Globus pallidus (tissue), 1 donor: ENCODE data around the gene GPLD1.
"Not testable (repeated sequence)": the region's sequence is repeated elsewhere in the genome, so short reads cannot be mapped to it uniquely, and the experiment has no call there.

Source experiments
- DNase-seq: peaks from one replicate; pipeline ENCODE4 v3.0.0-alpha.2; 2015; ENCODE audit warnings: low spot score

The GPLD1 gene

GRCh38 chr6:24489470-24489869 lies at the start of gene GPLD1:
Gene GPLD1 (minus strand): TSS chr6:24489578. CDS start chr6:24489511, 67 bp downstream.
- DNase-seq = no peak

GRCh38 chr6:24537771-24538385 lies 48.5 kb upstream of the GPLD1 start:
- no peak for DNase-seq

- no peak for DNase-seq
These were observed 47.8 kb upstream of the GPLD1 start for GRCh38 chr6:24537082-24537699.

GRCh38 chr6:24536466-24536865 lies 47.1 kb upstream of the GPLD1 start:
- DNase-seq = no peak

- DNase-seq = no peak
These were observed 45.8 kb upstream of the GPLD1 start for GRCh38 chr6:24535210-24535609.

GRCh38 chr6:24534329-24534728 lies 45.0 kb upstream of the GPLD1 start:
- DNase-seq = no peak

GRCh38 chr6:24529985-24530384 lies 40.6 kb upstream of the GPLD1 start:
- no peak for DNase-seq

GRCh38 chr6:24524805-24525204 lies 35.4 kb upstream of the GPLD1 start:
- no peak for DNase-seq

- no peak for DNase-seq
These were observed 35.0 kb upstream of the GPLD1 start for GRCh38 chr6:24524329-24524728.

GRCh38 chr6:24522228-24523176 lies 33.1 kb upstream of the GPLD1 start:
- no peak for DNase-seq

- peak; percentile 10 for DNase-seq
These were observed 31.7 kb upstream of the GPLD1 start for GRCh38 chr6:24520929-24521546.

- DNase-seq = no peak
These were observed 28.5 kb upstream of the GPLD1 start for GRCh38 chr6:24517659-24518543.

GRCh38 chr6:24513602-24514001 lies 24.2 kb upstream of the GPLD1 start:
- DNase-seq = no peak

GRCh38 chr6:24511976-24512375 lies 22.6 kb upstream of the GPLD1 start:
- DNase-seq = not testable (repeated sequence)

GRCh38 chr6:24506814-24507520 lies 17.6 kb upstream of the GPLD1 start:
- no peak for DNase-seq

- DNase-seq = no peak
These were observed 15.5 kb upstream of the GPLD1 start for GRCh38 chr6:24504649-24505586.

GRCh38 chr6:24504287-24504648 lies 14.9 kb upstream of the GPLD1 start:
- DNase-seq = no peak

GRCh38 chr6:24501914-24502313 lies 12.5 kb upstream of the GPLD1 start:
- DNase-seq = no peak

- no peak for DNase-seq
These were observed 12.0 kb upstream of the GPLD1 start for GRCh38 chr6:24501374-24501773.

GRCh38 chr6:24500683-24501082 lies 11.3 kb upstream of the GPLD1 start:
- no peak for DNase-seq
